Measurements from ENCODE around the gene CD79B.

The CD79B gene

DNA sequence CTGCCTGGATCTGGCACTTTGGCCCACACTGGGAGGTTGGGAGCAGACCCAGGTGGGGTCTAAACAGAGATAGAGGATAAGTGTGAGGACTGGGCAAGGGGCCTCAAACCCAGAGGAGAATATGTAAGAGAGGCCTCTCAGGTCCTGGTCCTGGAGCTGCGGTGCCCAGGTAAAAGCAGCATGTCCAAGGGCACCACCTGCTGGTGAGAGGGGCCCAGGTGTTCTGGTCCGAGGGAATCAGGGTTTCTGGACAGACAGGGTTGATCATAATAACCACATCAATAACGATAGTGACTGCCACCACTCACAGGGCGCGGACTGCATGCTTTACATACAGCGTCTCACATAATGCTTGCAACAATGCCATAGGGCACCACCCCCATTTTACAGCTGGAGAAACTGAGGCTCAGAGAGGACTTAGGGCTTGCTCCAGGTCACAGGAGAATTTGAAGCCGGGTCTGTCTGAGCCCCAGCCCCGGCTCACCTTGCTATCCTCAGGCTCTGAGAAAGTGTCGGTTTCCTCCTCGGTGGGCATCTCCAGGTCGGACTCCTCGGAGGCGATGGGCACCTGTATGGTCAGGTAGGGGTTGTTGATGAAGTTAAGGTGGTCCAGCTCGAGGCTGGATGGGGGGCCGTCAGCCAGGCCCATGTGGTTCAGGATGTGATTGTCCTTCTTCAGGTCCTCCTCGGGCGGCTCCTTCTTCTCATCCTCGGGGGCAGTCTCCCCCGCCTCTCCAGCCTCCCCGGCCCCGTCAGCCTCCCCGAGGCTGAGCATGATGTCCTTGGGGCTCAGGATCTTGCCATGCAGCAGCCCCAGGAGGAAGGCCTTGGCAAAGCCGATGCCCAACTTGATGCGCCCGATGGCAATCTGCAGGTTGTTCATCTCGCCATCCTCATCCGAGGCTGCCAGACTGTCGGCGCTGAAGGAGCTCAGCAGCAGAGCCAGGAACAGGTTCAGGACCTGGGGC lies 19.1 kb upstream of the CD79B start:
- Histone ChIP-seq H3K27me3 (ENCODE audit: insufficient read depth, low read length) (no peaks in the 10 kb centered on the region), H3K27ac (ENCODE audit: low read depth, low read length) (no peak overlapping the region), H3K4me1 (ENCODE audit: insufficient read depth, low read length) (no peaks in the 10 kb centered on the region), H3K9ac (ENCODE audit: low read depth, low read length) (no peak overlapping the region), H3K4me3 (ENCODE audit: low read length) (no peak overlapping the region), H3K36me3 (ENCODE audit: insufficient read depth, low read length) (no peaks in the 10 kb centered on the region), H3K9me3 (ENCODE audit: insufficient read depth, low read depth, low read length) (no peaks in the 10 kb centered on the region)
- 90% methylated on average over 29 of the region's 29 CpGs for WGBS

DNA sequence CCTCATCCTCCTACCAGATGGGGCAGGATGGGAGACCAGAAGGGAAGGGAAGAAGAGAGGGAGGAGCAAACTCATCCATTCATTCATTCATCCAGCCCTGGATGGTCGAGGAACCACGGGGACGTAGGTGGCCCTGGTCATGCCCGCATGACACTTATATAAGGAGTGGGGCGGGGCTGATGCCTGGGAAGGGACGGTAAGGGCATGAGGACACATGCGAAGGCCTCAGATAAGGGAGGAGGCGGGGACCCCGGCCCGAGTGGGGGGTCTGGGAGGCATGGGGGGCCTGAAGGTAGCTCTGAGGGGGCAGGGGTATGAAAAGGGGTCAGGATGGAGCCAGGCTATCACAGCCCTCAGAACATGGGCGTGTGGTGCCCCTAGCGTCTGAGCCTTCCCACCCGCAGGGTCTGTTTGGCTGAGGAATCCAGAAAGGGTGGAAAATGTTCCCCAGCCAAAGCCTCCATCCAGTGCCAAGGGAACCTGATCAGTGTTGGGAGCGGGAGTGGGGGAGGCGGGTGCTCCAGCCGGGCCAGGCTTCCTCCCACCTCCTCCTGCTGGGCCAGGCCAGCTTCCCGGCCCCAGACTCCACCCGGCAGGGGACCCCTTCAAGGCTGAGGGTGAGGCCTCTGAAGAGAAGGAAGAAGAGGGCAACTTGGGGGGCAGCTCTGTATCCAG lies 17.6 kb upstream of the CD79B start:
- WGBS = 79% methylated on average over 18 of the region's 18 CpGs
- H3K36me3 ChIP-seq (ENCODE audit: insufficient read depth, low read length) = no peaks in the 10 kb centered on the region
- no peaks in the 10 kb centered on the region for H3K9me3 ChIP-seq (ENCODE audit: insufficient read depth, low read depth, low read length)
- H3K9ac ChIP-seq (ENCODE audit: low read depth, low read length) = no peak overlapping the region
- H3K27me3 ChIP-seq (ENCODE audit: insufficient read depth, low read length) = no peaks in the 10 kb centered on the region
- H3K4me1 ChIP-seq (ENCODE audit: insufficient read depth, low read length) = no peaks in the 10 kb centered on the region
- no peak overlapping the region for H3K27ac ChIP-seq (ENCODE audit: low read depth, low read length)
- H3K4me3 ChIP-seq (ENCODE audit: low read length) = no peak overlapping the region

DNA sequence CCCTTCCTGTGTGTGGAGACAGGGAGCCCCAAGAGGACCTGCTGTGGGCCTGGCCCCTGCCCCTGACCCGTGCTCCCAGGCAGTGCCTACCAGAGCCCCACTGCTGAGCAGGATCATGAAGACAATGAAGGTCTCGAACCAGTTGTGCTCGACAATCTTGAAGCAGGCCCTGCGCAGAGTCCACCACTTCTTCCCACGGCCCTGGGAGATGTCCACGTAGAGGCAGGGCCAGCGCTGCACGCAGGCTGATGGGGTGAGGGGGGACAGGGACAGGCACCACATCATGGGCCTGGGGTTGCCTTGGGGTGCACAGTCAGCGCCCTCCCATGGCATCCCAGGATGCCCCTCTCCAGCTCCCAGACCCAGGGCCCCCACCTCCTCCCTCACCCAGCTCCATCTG lies 16.4 kb upstream of the CD79B start:
- no peak overlapping the region for H3K9ac ChIP-seq (ENCODE audit: low read depth, low read length)
- H3K4me3 ChIP-seq (ENCODE audit: low read length) = no peak overlapping the region
- H3K4me1 ChIP-seq (ENCODE audit: insufficient read depth, low read length) = no peaks in the 10 kb centered on the region
- H3K9me3 ChIP-seq (ENCODE audit: insufficient read depth, low read depth, low read length) = no peaks in the 10 kb centered on the region
- no peaks in the 10 kb centered on the region for H3K36me3 ChIP-seq (ENCODE audit: insufficient read depth, low read length)
- 90% methylated on average over 9 of the region's 9 CpGs for WGBS
- no peaks in the 10 kb centered on the region for H3K27me3 ChIP-seq (ENCODE audit: insufficient read depth, low read length)
- H3K27ac ChIP-seq (ENCODE audit: low read depth, low read length) = no peak overlapping the region

DNA sequence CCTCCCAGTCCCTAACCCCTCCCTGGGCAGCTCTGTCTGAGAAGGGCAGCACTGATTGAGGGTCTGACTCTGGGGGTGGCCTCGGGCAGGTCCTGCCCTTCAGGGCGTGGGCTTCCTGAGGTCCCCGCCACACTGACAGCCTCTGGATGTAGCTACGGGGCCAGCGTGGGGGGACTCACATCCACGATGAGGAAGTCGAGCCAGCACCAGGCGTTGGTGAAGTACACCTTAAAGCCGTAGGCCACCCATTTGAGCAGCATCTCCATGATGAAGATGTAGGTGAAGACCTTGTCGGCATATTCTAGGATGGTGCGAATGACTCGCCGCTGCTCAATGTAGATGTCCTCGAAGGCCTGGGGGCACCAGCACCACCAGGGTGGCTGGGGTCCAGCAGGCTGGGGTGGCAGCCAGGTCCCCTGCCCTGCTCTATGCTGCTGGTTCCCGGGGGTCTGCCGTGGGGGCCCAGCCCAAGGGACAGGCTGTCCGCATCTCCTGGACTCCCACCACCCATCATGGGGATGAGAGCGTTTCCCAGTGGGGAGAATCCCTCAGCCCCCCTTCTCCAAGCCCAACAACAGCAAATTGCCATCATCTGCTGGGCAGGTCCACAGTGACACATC lies 15.7 kb upstream of the CD79B start:
- H3K27me3 ChIP-seq (ENCODE audit: insufficient read depth, low read length) = no peaks in the 10 kb centered on the region
- 93% methylated on average over 18 of the region's 18 CpGs for WGBS
- H3K36me3 ChIP-seq (ENCODE audit: insufficient read depth, low read length) = no peaks in the 10 kb centered on the region
- H3K9me3 ChIP-seq (ENCODE audit: insufficient read depth, low read depth, low read length) = no peaks in the 10 kb centered on the region
- H3K27ac ChIP-seq (ENCODE audit: low read depth, low read length) = no peak overlapping the region
- no peak overlapping the region for H3K4me3 ChIP-seq (ENCODE audit: low read length)
- no peaks in the 10 kb centered on the region for H3K4me1 ChIP-seq (ENCODE audit: insufficient read depth, low read length)
- no peak overlapping the region for H3K9ac ChIP-seq (ENCODE audit: low read depth, low read length)

DNA sequence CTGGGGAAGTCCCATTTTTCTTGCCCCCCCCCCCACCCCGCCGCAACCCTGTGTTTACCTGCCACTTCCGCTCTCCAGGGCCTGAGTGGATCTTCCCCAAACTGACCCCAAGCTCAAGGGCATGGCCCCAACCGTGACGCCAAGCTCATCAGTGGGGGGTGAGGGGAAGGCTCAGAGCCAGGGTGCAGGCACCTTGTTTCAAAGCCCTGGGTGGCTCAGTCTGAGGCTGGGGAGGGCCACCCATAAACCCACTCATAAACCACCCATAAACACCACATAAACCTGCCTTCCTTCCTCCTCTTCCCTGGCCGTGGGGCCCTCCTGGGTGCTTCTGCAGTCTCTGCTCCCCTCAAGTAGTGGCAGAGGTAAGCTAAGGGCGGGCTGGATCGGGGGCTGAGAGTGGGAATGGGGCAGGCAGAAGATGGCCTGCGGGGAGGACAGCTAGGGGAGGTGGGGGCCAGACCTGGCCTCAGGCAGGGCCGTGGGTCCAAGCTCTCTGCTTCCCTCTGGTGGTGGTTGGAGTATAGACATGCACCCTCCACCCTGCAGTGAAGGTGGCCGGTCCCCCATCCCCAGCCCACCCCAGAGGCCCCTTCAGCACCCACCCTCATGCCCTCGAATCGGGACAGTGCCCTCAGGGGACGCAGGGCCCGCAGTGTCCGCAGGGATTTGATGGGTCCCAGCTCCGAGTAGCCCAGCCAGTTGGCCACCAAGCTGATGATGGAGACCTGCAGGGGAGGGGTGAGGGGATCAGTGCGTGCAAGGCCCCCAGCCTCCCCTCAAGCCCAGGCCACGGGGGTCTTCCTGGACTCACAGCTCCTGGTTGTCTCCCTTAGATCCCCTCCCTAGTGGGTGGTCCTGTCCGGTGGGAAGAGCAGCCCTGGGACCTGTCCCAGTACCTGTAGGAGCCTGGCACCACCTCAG lies 14.6 kb upstream of the CD79B start:
- WGBS = 44% methylated on average over 16 of the region's 20 CpGs
- H3K4me3 ChIP-seq (ENCODE audit: low read length) = no peak overlapping the region
- no peak overlapping the region for H3K27ac ChIP-seq (ENCODE audit: low read depth, low read length)
- no peaks in the 10 kb centered on the region for H3K9me3 ChIP-seq (ENCODE audit: insufficient read depth, low read depth, low read length)
- no peaks in the 10 kb centered on the region for H3K36me3 ChIP-seq (ENCODE audit: insufficient read depth, low read length)
- H3K9ac ChIP-seq (ENCODE audit: low read depth, low read length) = no peak overlapping the region
- no peaks in the 10 kb centered on the region for H3K4me1 ChIP-seq (ENCODE audit: insufficient read depth, low read length)
- H3K27me3 ChIP-seq (ENCODE audit: insufficient read depth, low read length) = no peaks in the 10 kb centered on the region

DNA sequence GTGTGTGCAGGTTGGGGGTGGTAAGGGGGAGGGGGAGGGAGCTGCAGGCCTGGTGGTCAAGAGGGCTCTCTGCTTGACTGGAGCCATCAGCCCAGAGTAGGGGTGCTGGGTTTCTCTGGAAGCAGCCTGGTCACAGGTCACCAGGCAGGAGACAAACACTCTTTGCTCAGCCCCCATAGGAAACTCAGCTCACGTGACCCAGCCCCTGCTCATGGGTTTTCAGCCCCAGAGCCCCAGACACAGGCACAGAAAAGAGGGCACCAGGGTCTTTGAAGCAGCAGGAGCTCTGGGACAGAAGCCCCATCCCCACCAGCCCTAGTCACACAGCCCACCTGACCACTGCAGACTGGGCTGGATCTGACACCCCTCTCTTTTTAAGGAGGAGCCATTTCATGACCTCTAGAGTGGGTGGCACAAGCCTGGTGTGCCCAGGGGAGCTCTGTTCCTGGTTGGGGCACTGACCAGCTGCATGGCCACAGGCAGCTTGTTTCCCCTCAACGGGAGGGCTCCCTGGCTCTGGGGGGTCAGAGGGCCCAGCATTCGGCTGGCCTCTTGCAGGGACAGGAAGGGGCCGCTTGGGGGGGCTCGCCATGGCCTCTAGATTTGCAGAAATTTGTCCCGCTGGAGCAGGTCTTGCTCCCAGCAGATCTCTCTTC lies 13.8 kb upstream of the CD79B start:
- H3K9ac ChIP-seq (ENCODE audit: low read depth, low read length) = no peak overlapping the region
- H3K4me3 ChIP-seq (ENCODE audit: low read length) = no peak overlapping the region
- 82% methylated on average over 6 of the region's 6 CpGs for WGBS
- no peaks in the 10 kb centered on the region for H3K9me3 ChIP-seq (ENCODE audit: insufficient read depth, low read depth, low read length)
- H3K27ac ChIP-seq (ENCODE audit: low read depth, low read length) = no peak overlapping the region
- H3K27me3 ChIP-seq (ENCODE audit: insufficient read depth, low read length) = no peaks in the 10 kb centered on the region
- H3K36me3 ChIP-seq (ENCODE audit: insufficient read depth, low read length) = no peaks in the 10 kb centered on the region
- H3K4me1 ChIP-seq (ENCODE audit: insufficient read depth, low read length) = no peaks in the 10 kb centered on the region

DNA sequence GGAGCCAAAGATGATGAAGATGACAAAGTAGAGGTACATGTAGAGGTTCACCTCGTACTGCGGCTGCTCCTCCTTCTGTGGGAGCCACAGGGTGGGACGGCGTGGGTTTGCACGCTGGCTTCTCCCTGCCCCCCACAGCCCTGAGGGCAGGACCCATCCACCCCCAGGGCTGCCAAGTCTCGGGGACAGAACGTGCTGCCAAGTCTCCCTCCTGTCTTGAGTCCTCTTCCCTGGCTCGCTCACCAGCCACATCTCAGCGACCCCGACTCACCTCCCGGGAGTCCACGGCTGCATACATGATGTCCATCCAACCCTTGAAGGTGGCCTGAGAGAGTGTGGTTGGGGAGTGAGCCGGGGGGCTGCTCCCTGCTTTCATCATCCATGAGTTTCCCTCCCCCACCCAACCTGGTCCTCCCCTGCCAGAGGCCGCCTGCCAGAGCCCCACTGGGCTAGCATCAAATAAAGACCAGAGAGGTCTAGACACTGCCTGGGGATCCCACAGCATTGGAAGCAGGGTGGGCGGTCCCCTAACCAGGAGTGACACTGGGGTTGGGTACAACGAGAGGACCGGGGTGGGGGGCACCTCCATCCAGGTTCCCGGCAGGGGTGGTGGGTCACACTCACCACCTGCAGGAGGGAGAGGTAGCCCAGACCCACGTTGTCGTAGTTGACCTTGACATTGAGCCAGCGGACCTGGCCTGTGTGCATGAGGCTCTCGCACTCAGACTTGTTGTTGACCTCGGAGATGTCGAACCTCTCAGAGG lies 12.8 kb upstream of the CD79B start:
- Histone ChIP-seq H3K9ac (ENCODE audit: low read depth, low read length) (no peak overlapping the region), H3K4me1 (ENCODE audit: insufficient read depth, low read length) (no peaks in the 10 kb centered on the region), H3K9me3 (ENCODE audit: insufficient read depth, low read depth, low read length) (no peaks in the 10 kb centered on the region), H3K4me3 (ENCODE audit: low read length) (no peak overlapping the region), H3K36me3 (ENCODE audit: insufficient read depth, low read length) (no peaks in the 10 kb centered on the region), H3K27ac (ENCODE audit: low read depth, low read length) (no peak overlapping the region), H3K27me3 (ENCODE audit: insufficient read depth, low read length) (no peaks in the 10 kb centered on the region)
- 91% methylated on average over 23 of the region's 24 CpGs for WGBS

DNA sequence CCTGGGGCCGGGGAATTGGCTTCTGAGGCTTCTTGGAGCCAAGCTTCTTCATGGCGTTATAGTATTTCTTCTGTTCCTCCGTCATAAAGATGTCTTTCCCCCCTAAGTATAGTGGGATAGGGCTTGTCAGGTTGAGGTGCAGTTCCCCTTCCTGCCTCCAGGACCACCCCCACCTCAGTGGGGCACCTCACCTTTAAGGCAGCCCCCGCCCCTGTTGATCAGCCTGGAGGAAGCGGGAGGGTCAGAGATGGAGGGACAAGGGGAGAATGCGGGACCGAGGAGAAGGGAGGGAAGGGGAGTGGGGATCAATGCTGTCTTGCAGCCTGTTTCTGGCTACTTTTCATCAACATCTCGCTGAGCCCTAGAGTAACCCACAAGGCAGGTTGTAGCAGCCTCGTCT lies 11.6 kb upstream of the CD79B start:
- Histone ChIP-seq H3K4me3 (ENCODE audit: low read length) (no peak overlapping the region), H3K4me1 (ENCODE audit: insufficient read depth, low read length) (no peaks in the 10 kb centered on the region)
- 83% methylated on average over 8 of the region's 9 CpGs for WGBS

DNA sequence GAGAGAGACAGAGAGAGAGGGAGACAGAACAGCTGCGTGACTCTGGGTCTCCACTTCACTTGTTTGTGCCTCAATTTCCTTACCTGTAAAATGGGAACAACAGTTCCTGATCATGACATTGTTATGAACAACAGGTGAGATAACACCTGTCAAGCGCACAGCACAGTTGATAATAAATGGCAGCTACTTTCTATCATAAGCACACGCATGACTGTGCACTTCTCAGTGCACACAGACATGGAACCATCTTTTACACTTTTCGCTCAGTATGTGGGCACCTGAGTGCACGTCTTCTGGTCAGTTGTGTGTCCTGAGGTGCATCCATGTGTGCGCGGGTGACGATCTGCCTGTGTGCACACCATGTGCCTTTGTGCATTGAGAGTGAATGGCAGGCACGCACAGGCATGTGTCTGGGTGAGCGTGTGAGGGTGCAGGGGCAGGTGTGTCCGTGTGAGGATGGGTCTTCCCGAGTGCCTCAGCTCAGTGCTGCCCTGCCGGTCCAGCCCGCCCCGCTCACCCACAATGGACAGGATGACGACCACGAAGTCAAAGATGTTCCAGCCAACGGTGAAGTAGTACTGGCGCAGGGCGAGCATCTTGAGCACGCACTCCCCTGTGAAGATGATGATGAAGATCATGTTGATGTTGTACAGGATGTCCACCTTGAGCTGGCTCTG lies 10.3 kb upstream of the CD79B start:
- H3K36me3 ChIP-seq (ENCODE audit: insufficient read depth, low read length) = no peaks in the 10 kb centered on the region
- H3K4me1 ChIP-seq (ENCODE audit: insufficient read depth, low read length) = no peaks in the 10 kb centered on the region
- H3K9ac ChIP-seq (ENCODE audit: low read depth, low read length) = no peak overlapping the region
- no peak overlapping the region for H3K4me3 ChIP-seq (ENCODE audit: low read length)
- H3K9me3 ChIP-seq (ENCODE audit: insufficient read depth, low read depth, low read length) = no peaks in the 10 kb centered on the region
- H3K27me3 ChIP-seq (ENCODE audit: insufficient read depth, low read length) = no peaks in the 10 kb centered on the region
- H3K27ac ChIP-seq (ENCODE audit: low read depth, low read length) = no peak overlapping the region
- WGBS = 94% methylated on average over 21 of the region's 21 CpGs

More for the DNA sequence above, 11.6 kb upstream of the CD79B start:
- H3K27ac ChIP-seq (ENCODE audit: low read depth, low read length) = no peak overlapping the region
- no peaks in the 10 kb centered on the region for H3K36me3 ChIP-seq (ENCODE audit: insufficient read depth, low read length)
- no peak overlapping the region for H3K9ac ChIP-seq (ENCODE audit: low read depth, low read length)
- no peaks in the 10 kb centered on the region for H3K27me3 ChIP-seq (ENCODE audit: insufficient read depth, low read length)
- H3K9me3 ChIP-seq (ENCODE audit: insufficient read depth, low read depth, low read length) = no peaks in the 10 kb centered on the region
